ENCODE measurements around the gene SNX25.

DNA sequence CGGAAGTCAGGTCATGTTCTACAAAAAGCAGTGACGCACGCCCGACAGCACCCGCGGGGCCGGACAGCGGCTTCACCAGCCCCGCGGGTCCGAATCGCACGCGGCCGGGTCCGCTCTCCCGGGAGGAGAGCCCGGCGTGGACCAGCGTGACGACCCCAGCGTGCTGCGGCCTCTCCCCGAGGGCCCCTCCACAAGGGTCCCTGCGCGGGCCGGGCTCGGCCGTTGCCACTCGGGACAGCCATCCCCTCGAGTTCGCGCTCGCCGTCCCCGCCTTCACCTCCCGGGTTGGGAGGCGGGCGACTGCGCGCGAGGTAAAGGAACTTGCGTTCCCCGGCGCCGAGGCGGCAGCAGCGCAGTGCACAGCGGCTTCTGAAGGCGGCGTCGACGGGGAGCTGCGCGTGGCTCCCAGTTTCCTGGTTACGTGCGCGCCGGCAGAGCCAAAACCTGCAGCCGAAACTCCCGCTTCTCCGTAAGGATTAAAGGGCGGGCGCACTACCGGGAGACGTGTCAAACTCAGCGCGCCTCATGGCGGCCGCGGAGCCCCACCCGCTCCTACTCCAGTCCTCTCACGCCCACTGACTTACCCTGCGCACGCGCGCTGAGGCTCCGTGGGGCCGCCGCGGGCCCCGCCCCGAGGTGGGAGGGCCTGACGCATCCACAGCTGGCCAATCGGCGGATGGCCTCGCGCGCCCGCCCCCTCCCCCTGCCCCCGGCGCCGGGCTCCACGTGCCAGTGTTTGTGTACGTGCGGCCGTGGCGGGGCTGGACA is 186.7 kb downstream of the SNX25 start:
- TF ChIP-seq POLR2AphosphoS5 (IDR thresholded peaks at IDR 0.05; ENCODE audit: low read depth, low read length) (peak; percentile 81; the same call in 1 of the 2 replicates), TAF1 (IDR thresholded peaks at IDR 0.05; ENCODE audit: low read depth, low read length) (peak; percentile 10; the same call in 1 of the 2 replicates), POLR2A (IDR thresholded peaks at IDR 0.05; ENCODE audit: low read depth, low read length) (peak; percentile 67; the same call in 1 of the 2 replicates), PAX5 (IDR thresholded peaks at IDR 0.05; ENCODE audit: insufficient read depth, low read length, severe bottlenecking) (no peak), POU2F2 (IDR thresholded peaks at IDR 0.05; ENCODE audit: low read depth, low read length) (0 out of 2 replicates have a peak, but pooled peaks have one; percentile 17), SPI1 (IDR thresholded peaks at IDR 0.05; ENCODE audit: low read depth, low read length) (no peak)
